HepG2 (cell line): ENCODE results near the gene FAM118B. TPM values are rescaled to one million over a fixed set of nuclear protein-coding genes. Genes with fewer than 3 reads are reported as not detected.

ENCODE experiments used
- ELF3 ChIP-seq: IDR thresholded peaks from 2 replicates; pipeline ENCODE4 v1.6.1; 2016; ENCODE audit warnings: missing genetic modification reagents, missing compliant biosample characterization
- HNF1A ChIP-seq, 2 experiments: sonication (generic) in 1 of 2; formaldehyde crosslinking in 1 of 2; IDR thresholded peaks; 2 replicates each; pipeline versions ENCODE4 v1.4.0 to v1.6.1; 2016 to 2020; ENCODE audit warnings: borderline replicate concordance in 1 of 2, low read depth in 1 of 2, mild to moderate bottlenecking in 1 of 2, missing genetic modification reagents in 1 of 2
- MBNL3 ChIP-seq: fragments of 250-450 bp; sonication (Bioruptor Pico); conservative IDR thresholded peaks from 2 replicates; pipeline ENCODE4 v1.8.0; 2022; ENCODE audit warnings: mild to moderate bottlenecking, inconsistent platforms
- MED1 ChIP-seq: sonication (generic); formaldehyde crosslinking; IDR thresholded peaks from 2 replicates; pipeline ENCODE4 v1.4.0; 2020; ENCODE audit warnings: missing genetic modification reagents
- POLR2AphosphoS2 ChIP-seq: IDR thresholded peaks from 2 replicates; pipeline ENCODE4 v1.6.1; 2011; ENCODE audit warnings: low read depth, low read length, improper control_type of control experiment
- RFXAP ChIP-seq: sonication (generic); formaldehyde crosslinking; IDR thresholded peaks from 2 replicates; pipeline ENCODE4 v1.4.0; 2020; ENCODE audit warnings: missing genetic modification reagents, borderline replicate concordance
- TCF12 ChIP-seq, 2 experiments: fragments of 450-650 bp in 1 of 2; sonication (generic) in 1 of 2; formaldehyde crosslinking in 1 of 2; IDR thresholded peaks; 2 replicates each; pipeline versions ENCODE4 v1.6.1 to v1.8.0; 2017 to 2022; ENCODE audit warnings: antibody characterized with exemption in 1 of 2, mild to moderate bottlenecking in 1 of 2, missing genetic modification reagents in 1 of 2, moderate library complexity in 1 of 2
- WIZ ChIP-seq: sonication (generic); formaldehyde crosslinking; IDR thresholded peaks from 2 replicates; pipeline ENCODE4 v1.5.1; 2020; ENCODE audit warnings: mild to moderate bottlenecking, missing genetic modification reagents
- ZNF225 ChIP-seq: sonication (generic); formaldehyde crosslinking; IDR thresholded peaks from 2 replicates; pipeline ENCODE4 v1.4.0; 2020; ENCODE audit warnings: mild to moderate bottlenecking, missing genetic modification reagents
- ZNF331 ChIP-seq: sonication (generic); formaldehyde crosslinking; IDR thresholded peaks from 2 replicates; pipeline ENCODE4 v1.4.0; 2020; ENCODE audit warnings: missing genetic modification reagents
- ZNF598 ChIP-seq: sonication (generic); formaldehyde crosslinking; IDR thresholded peaks from 2 replicates; pipeline ENCODE4 v1.5.1; 2020; ENCODE audit warnings: mild to moderate bottlenecking, missing genetic modification reagents, borderline replicate concordance
- ZNF607 ChIP-seq: sonication (generic); formaldehyde crosslinking; IDR thresholded peaks from 2 replicates; pipeline ENCODE4 v1.5.1; 2020; ENCODE audit warnings: missing genetic modification reagents, mild to moderate bottlenecking, borderline replicate concordance
- ZNF703 ChIP-seq: sonication (generic); formaldehyde crosslinking; IDR thresholded peaks from 2 replicates; pipeline ENCODE4 v1.5.1; 2020; ENCODE audit warnings: missing genetic modification reagents, mild to moderate bottlenecking, moderate library complexity, borderline replicate concordance
- polyA plus RNA-seq, 8 experiments: library from polyadenylated mRNA; depleted of rRNA in 3 of 8; stranded (reverse) in 7 of 8; unstranded in 1 of 8; fragments of >200 nt; fragmentation: Illumina TruSeq in 4 of 8; extraction: Trizol in 4 of 8; gene quantifications; 2 replicates each; pipeline versions ENCODE4 v1.2.1 to v1.2.3, GENCODE V29; 2011 to 2016; ENCODE audit warnings: low read depth in 4 of 8, missing spikeins in 1 of 8, mixed read lengths in 1 of 8; ENCODE audit not compliant: insufficient read depth in 1 of 8
- total RNA-seq, 5 experiments: library from RNA; depleted of rRNA; stranded (reverse); fragments of >200 nt; fragmentation: Illumina TruSeq; extraction: Trizol; gene quantifications; 2 replicates each; pipeline ENCODE4 v1.2.3, GENCODE V29; 2016; ENCODE audit warnings: low read depth in 1 of 5
- TF ChIP-seq, protein P1 (sequence below): sonication (generic); formaldehyde crosslinking; IDR thresholded peaks from 2 replicates; pipeline ENCODE4 v1.9.0; 2021; ENCODE audit warnings: missing genetic modification reagents, borderline replicate concordance
- TF ChIP-seq, protein P2 (sequence below): sonication (generic); formaldehyde crosslinking; IDR thresholded peaks from 2 replicates; pipeline ENCODE4 v1.8.0; 2023; ENCODE audit warnings: mild to moderate bottlenecking, missing genetic modification reagents
- TF ChIP-seq, protein P3 (sequence below): IDR thresholded peaks from 2 replicates; pipeline ENCODE4 v1.6.1; 2016; ENCODE audit warnings: low read depth

FAM118B gene
- total and polyA plus RNA-seq, 2 of the 13 experiments (the other 11 are each of a cell fraction or from before 2014, with no cell fraction given) = 10.2 to 25.7 TPM

- TF ChIP-seq ZNF703 (CRISPR knock-in tag) (no peak; the same call in 1 of the 2 replicates), TCF12 (IDR thresholded peaks at IDR 0.05) (no peak), TCF12 (CRISPR knock-in tag; IDR thresholded peaks at IDR 0.05) (no peak), ELF3 (CRISPR knock-in tag) (peak; percentile 80), ZNF331 (CRISPR knock-in tag) (peak; percentile 75; the same call in 1 of the 2 replicates), MBNL3 (CRISPR knock-in tag) (no peak), POLR2AphosphoS2 (no peak; the same call in 1 of the 2 replicates), MED1 (CRISPR knock-in tag) (peak; percentile 57), RFXAP (CRISPR knock-in tag) (peak; percentile 70; the same call in 1 of the 2 replicates), ZNF225 (CRISPR knock-in tag) (no peak), ZNF607 (CRISPR knock-in tag) (0 out of 2 replicates have a peak, but pooled peaks have one; percentile 9), WIZ (CRISPR knock-in tag) (no peak), ZNF598 (peak; percentile 63; the same call in 1 of the 2 replicates), HNF1A (IDR thresholded peaks at IDR 0.05; ENCODE audit: low read depth) (no peak), HNF1A (CRISPR knock-in tag; IDR thresholded peaks at IDR 0.05; ENCODE audit: borderline replicate concordance) (peak; percentile 82; the same call in 1 of the 2 replicates)
- TF ChIP-seq, protein P1, sequence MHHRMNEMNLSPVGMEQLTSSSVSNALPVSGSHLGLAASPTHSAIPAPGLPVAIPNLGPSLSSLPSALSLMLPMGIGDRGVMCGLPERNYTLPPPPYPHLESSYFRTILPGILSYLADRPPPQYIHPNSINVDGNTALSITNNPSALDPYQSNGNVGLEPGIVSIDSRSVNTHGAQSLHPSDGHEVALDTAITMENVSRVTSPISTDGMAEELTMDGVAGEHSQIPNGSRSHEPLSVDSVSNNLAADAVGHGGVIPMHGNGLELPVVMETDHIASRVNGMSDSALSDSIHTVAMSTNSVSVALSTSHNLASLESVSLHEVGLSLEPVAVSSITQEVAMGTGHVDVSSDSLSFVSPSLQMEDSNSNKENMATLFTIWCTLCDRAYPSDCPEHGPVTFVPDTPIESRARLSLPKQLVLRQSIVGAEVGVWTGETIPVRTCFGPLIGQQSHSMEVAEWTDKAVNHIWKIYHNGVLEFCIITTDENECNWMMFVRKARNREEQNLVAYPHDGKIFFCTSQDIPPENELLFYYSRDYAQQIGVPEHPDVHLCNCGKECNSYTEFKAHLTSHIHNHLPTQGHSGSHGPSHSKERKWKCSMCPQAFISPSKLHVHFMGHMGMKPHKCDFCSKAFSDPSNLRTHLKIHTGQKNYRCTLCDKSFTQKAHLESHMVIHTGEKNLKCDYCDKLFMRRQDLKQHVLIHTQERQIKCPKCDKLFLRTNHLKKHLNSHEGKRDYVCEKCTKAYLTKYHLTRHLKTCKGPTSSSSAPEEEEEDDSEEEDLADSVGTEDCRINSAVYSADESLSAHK (CRISPR knock-in tag) = no peak
- TF ChIP-seq, protein P2, sequence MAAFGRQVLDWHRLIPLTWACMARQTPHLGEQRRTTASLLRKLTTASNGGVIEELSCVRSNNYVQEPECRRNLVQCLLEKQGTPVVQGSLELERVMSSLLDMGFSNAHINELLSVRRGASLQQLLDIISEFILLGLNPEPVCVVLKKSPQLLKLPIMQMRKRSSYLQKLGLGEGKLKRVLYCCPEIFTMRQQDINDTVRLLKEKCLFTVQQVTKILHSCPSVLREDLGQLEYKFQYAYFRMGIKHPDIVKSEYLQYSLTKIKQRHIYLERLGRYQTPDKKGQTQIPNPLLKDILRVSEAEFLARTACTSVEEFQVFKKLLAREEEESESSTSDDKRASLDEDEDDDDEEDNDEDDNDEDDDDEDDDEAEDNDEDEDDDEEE = no peak; the same call in 1 of the 2 replicates
- TF ChIP-seq, protein P3, sequence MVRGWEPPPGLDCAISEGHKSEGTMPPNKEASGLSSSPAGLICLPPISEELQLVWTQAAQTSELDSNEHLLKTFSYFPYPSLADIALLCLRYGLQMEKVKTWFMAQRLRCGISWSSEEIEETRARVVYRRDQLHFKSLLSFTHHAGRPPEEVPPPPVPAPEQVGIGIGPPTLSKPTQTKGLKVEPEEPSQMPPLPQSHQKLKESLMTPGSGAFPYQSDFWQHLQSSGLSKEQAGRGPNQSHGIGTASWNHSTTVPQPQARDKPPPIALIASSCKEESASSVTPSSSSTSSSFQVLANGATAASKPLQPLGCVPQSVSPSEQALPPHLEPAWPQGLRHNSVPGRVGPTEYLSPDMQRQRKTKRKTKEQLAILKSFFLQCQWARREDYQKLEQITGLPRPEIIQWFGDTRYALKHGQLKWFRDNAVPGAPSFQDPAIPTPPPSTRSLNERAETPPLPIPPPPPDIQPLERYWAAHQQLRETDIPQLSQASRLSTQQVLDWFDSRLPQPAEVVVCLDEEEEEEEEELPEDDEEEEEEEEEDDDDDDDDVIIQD (CRISPR knock-in tag) = peak; percentile 54; the same call in 1 of the 2 replicates
These were observed 57.4 kb downstream of the FAM118B start, which contains the start of the genes FOXRED1 and SRPRA (continued) for GRCh38 chr11:126268708-126269579.
